ENCODE data around the gene NAV3.

Gene NAV3

DNA sequence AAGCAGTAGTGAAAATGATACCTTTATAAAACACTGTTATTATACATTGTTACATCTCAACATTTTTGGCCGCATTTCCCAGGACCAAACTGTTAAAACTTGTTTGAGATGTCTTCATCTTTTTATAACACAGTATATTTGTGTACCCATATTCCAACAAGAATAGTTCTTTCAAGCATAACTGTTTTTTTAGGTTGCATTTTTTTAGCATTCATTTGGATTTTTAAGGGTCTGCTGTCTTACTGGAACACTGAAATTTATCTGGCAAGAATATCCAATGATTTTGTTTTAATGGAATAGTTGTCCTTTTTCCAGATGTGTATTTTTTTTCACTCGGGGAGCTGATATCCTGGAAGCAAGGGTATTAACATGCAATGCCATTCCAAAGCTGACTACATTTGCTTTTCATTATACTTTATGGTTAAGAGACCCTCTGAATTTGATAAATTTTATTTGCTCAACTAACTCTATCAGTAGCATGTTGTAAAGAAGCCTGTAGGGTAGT lies 8.9 kb upstream of the NAV3 start:
- no peaks in the 10 kb centered on the region for H3K36me3 ChIP-seq (replicated peaks; ENCODE audit: low read depth, low read length)
- TF ChIP-seq, protein P1, sequence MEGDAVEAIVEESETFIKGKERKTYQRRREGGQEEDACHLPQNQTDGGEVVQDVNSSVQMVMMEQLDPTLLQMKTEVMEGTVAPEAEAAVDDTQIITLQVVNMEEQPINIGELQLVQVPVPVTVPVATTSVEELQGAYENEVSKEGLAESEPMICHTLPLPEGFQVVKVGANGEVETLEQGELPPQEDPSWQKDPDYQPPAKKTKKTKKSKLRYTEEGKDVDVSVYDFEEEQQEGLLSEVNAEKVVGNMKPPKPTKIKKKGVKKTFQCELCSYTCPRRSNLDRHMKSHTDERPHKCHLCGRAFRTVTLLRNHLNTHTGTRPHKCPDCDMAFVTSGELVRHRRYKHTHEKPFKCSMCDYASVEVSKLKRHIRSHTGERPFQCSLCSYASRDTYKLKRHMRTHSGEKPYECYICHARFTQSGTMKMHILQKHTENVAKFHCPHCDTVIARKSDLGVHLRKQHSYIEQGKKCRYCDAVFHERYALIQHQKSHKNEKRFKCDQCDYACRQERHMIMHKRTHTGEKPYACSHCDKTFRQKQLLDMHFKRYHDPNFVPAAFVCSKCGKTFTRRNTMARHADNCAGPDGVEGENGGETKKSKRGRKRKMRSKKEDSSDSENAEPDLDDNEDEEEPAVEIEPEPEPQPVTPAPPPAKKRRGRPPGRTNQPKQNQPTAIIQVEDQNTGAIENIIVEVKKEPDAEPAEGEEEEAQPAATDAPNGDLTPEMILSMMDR (IDR thresholded peaks at IDR 0.05; ENCODE audit: low read depth, low read length), result no peak
- TF ChIP-seq EZH2phosphoT487 (IDR thresholded peaks at IDR 0.05; ENCODE audit: low read depth), result no peak
- H3K4me2 ChIP-seq (ENCODE audit: low read length), result no peak overlapping the region
- H3K4me3 ChIP-seq (ENCODE audit: low read length), result no peak overlapping the region
- peaks cover 2% of the 10 kb centered on the region for H3K4me1 ChIP-seq (ENCODE audit: low read length)
- no peaks in the 10 kb centered on the region for H3K79me2 ChIP-seq (ENCODE audit: low read length)
- no peak overlapping the region for H3K9ac ChIP-seq (ENCODE audit: low read length)
- H3K27me3 ChIP-seq (ENCODE audit: low read depth, low read length), result no peaks in the 10 kb centered on the region
- no peaks in the 10 kb centered on the region for H3K9me3 ChIP-seq (ENCODE audit: insufficient read depth, low read length)
- H2AFZ ChIP-seq (ENCODE audit: low read depth, low read length), result no peak overlapping the region
- H4K20me1 ChIP-seq (ENCODE audit: insufficient read depth, low read length), result no peaks in the 10 kb centered on the region
- H3K27ac ChIP-seq (ENCODE audit: low read length), result no peak overlapping the region

DNA sequence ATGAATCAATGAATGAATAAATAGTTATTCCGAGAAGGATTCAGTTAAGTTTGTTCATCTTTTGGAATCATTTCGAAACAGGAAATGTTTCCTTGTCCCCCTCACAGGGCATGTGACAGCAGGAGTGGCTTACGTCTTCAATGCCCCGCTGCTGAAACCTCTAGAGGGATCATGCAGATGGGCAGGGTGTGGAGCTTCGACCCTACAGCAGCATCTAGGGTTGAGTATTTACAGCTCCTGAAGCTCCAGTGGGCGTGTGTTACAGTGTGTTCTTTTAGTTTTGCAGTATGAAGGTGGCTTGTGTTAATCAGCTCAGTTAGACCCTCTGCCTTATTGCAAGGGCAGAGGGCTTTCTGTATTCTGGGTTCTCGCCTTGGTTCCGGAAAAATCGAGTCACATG lies 2.6 kb downstream of the NAV3 start:
- TF ChIP-seq, protein P1 (IDR thresholded peaks at IDR 0.05; ENCODE audit: low read depth, low read length), result no peak
- TF ChIP-seq EZH2phosphoT487 (IDR thresholded peaks at IDR 0.05; ENCODE audit: low read depth), result no peak
- Histone ChIP-seq H2AFZ (ENCODE audit: low read depth, low read length) (no peak overlapping the region), H3K4me1 (ENCODE audit: low read length) (no peaks in the 10 kb centered on the region)

DNA sequence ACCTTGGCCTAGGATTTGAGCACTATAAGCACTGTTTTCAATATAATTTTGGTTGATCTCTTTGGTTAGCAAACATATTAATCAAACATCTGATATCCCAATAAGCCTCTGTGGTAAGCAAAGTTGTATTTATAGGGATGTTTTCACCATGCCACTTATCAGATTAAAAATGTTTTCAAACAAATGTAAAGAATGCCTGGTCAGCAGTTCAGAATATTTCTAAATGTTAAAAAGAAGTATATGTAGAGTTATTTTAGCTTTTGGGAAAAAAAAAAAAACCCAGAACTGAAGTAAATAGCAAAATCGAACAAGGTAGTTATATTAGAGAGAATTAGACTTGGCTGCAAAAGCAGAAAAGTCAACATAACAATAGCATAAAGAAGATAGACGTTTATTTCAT lies 3.9 kb downstream of the NAV3 start:
- no peaks in the 10 kb centered on the region for H3K9me3 ChIP-seq (ENCODE audit: insufficient read depth, low read length)
- H3K4me1 ChIP-seq (ENCODE audit: low read length), result no peaks in the 10 kb centered on the region
- H3K27me3 ChIP-seq (ENCODE audit: low read depth, low read length), result no peaks in the 10 kb centered on the region
- no peaks in the 10 kb centered on the region for H3K36me3 ChIP-seq (replicated peaks; ENCODE audit: low read depth, low read length)
- H3K4me3 ChIP-seq (ENCODE audit: low read length), result no peak overlapping the region
- no peaks in the 10 kb centered on the region for H4K20me1 ChIP-seq (ENCODE audit: insufficient read depth, low read length)
- H3K9ac ChIP-seq (ENCODE audit: low read length), result no peak overlapping the region
- H3K79me2 ChIP-seq (ENCODE audit: low read length), result no peaks in the 10 kb centered on the region
- H3K27ac ChIP-seq (ENCODE audit: low read length), result no peak overlapping the region
- TF ChIP-seq EZH2phosphoT487 (IDR thresholded peaks at IDR 0.05; ENCODE audit: low read depth), result no peak
- TF ChIP-seq, protein P1 (IDR thresholded peaks at IDR 0.05; ENCODE audit: low read depth, low read length), result no peak
- H3K4me2 ChIP-seq (ENCODE audit: low read length), result no peak overlapping the region
- no peak overlapping the region for H2AFZ ChIP-seq (ENCODE audit: low read depth, low read length)

More for the DNA sequence above, 2.6 kb downstream of the NAV3 start:
- Histone ChIP-seq H3K9me3 (ENCODE audit: insufficient read depth, low read length) (no peaks in the 10 kb centered on the region), H3K9ac (ENCODE audit: low read length) (no peak overlapping the region), H3K4me2 (ENCODE audit: low read length) (no peak overlapping the region), H3K27me3 (ENCODE audit: low read depth, low read length) (no peaks in the 10 kb centered on the region), H3K79me2 (ENCODE audit: low read length) (no peaks in the 10 kb centered on the region), H3K4me3 (ENCODE audit: low read length) (no peak overlapping the region), H3K27ac (ENCODE audit: low read length) (no peak overlapping the region), H3K36me3 (replicated peaks; ENCODE audit: low read depth, low read length) (no peaks in the 10 kb centered on the region), H4K20me1 (ENCODE audit: insufficient read depth, low read length) (no peaks in the 10 kb centered on the region)

DNA sequence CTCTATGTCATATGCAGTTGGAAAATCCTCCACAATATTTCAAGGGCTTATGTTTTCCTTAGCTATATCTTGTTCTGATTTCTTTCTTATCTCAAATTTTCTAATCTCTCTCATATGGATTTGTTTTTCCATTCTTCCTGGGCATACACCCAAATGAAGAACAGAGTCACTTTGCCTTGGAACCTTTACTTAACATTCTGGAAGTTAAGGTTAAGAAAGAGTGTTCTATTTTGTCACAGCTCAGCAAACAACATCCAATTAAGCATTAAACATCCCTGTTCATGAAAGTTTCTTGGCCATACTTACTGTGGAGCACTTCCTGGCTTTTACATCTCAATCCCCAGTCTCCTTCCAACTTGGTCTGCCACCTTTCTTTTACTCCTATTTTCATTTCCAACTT lies 5.3 kb downstream of the NAV3 start:
- H3K36me3 ChIP-seq (replicated peaks; ENCODE audit: low read depth, low read length), result no peaks in the 10 kb centered on the region
- TF ChIP-seq, protein P1 (IDR thresholded peaks at IDR 0.05; ENCODE audit: low read depth, low read length), result no peak
- no peak for TF ChIP-seq EZH2phosphoT487 (IDR thresholded peaks at IDR 0.05; ENCODE audit: low read depth)
- H3K4me1 ChIP-seq (ENCODE audit: low read length), result no peaks in the 10 kb centered on the region

More for the DNA sequence above, 5.3 kb downstream of the NAV3 start:
- Histone ChIP-seq H3K27ac (ENCODE audit: low read length) (no peak overlapping the region), H3K4me3 (ENCODE audit: low read length) (no peak overlapping the region), H3K27me3 (ENCODE audit: low read depth, low read length) (no peaks in the 10 kb centered on the region), H4K20me1 (ENCODE audit: insufficient read depth, low read length) (no peaks in the 10 kb centered on the region), H3K9me3 (ENCODE audit: insufficient read depth, low read length) (no peaks in the 10 kb centered on the region), H3K79me2 (ENCODE audit: low read length) (no peaks in the 10 kb centered on the region), H3K4me2 (ENCODE audit: low read length) (no peak overlapping the region), H2AFZ (ENCODE audit: low read depth, low read length) (no peak overlapping the region), H3K9ac (ENCODE audit: low read length) (no peak overlapping the region)

Data from OCI-LY3 (cell line).